HG03039 (cell line): Measurements from ENCODE around the gene DUOX2.
A peak's percentile ranks its signal among the peaks of the same experiment; 100 is the strongest.
"Not testable (repeated sequence)": the region's sequence is repeated elsewhere in the genome, so short reads cannot be mapped to it uniquely, and the experiment has no call there.

Experiments used
- ATAC-seq: cut with Tn5 transposase; IDR thresholded peaks from one replicate; pipeline ENCODE4 v1.9.1; 2021; ENCODE audit warnings: mild to moderate bottlenecking, moderate library complexity; ENCODE audit not compliant: unreplicated experiment

The DUOX2 gene

GRCh38 chr15:45077391-45077790 is 36.6 kb downstream of the DUOX2 start:
- not testable (repeated sequence) for ATAC-seq

GRCh38 chr15:45075440-45076320 is 38.3 kb downstream of the DUOX2 start:
- ATAC-seq, result not testable (repeated sequence)

GRCh38 chr15:45073602-45074001 is 40.4 kb downstream of the DUOX2 start:
- ATAC-seq, result not testable (repeated sequence)

GRCh38 chr15:45069942-45070360 is 44.0 kb downstream of the DUOX2 start:
- ATAC-seq, result not testable (repeated sequence)

- no peak for ATAC-seq
Observed at GRCh38 chr15:45064386-45064785, 49.6 kb downstream of the DUOX2 start.

- not testable (repeated sequence) for ATAC-seq
Observed at GRCh38 chr15:45062301-45062700, 51.7 kb downstream of the DUOX2 start.

GRCh38 chr15:45058690-45059675 is 55.0 kb downstream of the DUOX2 start:
- ATAC-seq, result not testable (repeated sequence)

GRCh38 chr15:45052676-45053075 is 61.3 kb downstream of the DUOX2 start:
- not testable (repeated sequence) for ATAC-seq

- no peak for ATAC-seq
Observed at GRCh38 chr15:45050587-45050986, 63.4 kb downstream of the DUOX2 start.

GRCh38 chr15:45048794-45049631 is 65.0 kb downstream of the DUOX2 start:
- ATAC-seq, result peak; percentile 61

GRCh38 chr15:45048449-45048793 is 65.6 kb downstream of the DUOX2 start:
- not testable (repeated sequence) for ATAC-seq

- not testable (repeated sequence) for ATAC-seq
Observed at GRCh38 chr15:45044270-45044669, 69.7 kb downstream of the DUOX2 start.

- not testable (repeated sequence) for ATAC-seq
Observed at GRCh38 chr15:45042859-45043258, 71.1 kb downstream of the DUOX2 start.
